SK-N-SH treated with all-trans-retinoic acid at 6 μM for 48 hours (cell line): ENCODE results near the gene DPYSL4.

Experiments
- ATAC-seq: fragments of 200-7000 bp; cut with Tn5 transposase; 3 replicates; pipeline ENCODE4 v1.9.1; 2020; ENCODE audit warnings: mild to moderate bottlenecking, moderate library complexity
- ARNTL ChIP-seq: fragments of 450-650 bp; formaldehyde crosslinking; IDR thresholded peaks from 2 replicates; pipeline ENCODE4 v1.5.0; 2020; ENCODE audit warnings: low read depth, mild to moderate bottlenecking, moderate library complexity, borderline replicate concordance
- BACH2 ChIP-seq: fragments of 250-450 bp; sonication (Bioruptor Pico); IDR thresholded peaks from 2 replicates; pipeline ENCODE4 v1.9.0; 2021; ENCODE audit warnings: mild to moderate bottlenecking, borderline replicate concordance
- CREB5 ChIP-seq: fragments of 250-450 bp; sonication (Bioruptor Pico); IDR thresholded peaks from 2 replicates; pipeline ENCODE4 v1.5.1; 2020; ENCODE audit warnings: low read depth, mild to moderate bottlenecking, moderate library complexity
- ESRRG ChIP-seq: fragments of 250-450 bp; sonication (Bioruptor Pico); IDR thresholded peaks from 2 replicates; pipeline ENCODE4 v1.6.1; 2021; ENCODE audit warnings: mild to moderate bottlenecking
- GLIS3 ChIP-seq: fragments of 250-450 bp; sonication (Bioruptor Pico); IDR thresholded peaks from 2 replicates; pipeline ENCODE4 v1.5.0; 2020; ENCODE audit warnings: mild to moderate bottlenecking, moderate library complexity
- ISL1 ChIP-seq: fragments of 250-450 bp; sonication (Bioruptor Pico); IDR thresholded peaks from 2 replicates; pipeline ENCODE4 v2.1.2; 2022; ENCODE audit warnings: mild to moderate bottlenecking, moderate library complexity
- PATZ1 ChIP-seq: fragments of 250-450 bp; sonication (Bioruptor Pico); IDR thresholded peaks from 2 replicates; pipeline ENCODE4 v1.8.0; 2020; ENCODE audit warnings: mild to moderate bottlenecking, moderate library complexity, borderline replicate concordance
- POU6F1 ChIP-seq: fragments of 250-450 bp; sonication (Bioruptor Pico); IDR thresholded peaks from 2 replicates; pipeline ENCODE4 v1.8.0; 2021; ENCODE audit warnings: low read depth, mild to moderate bottlenecking, moderate library complexity, borderline replicate concordance
- SNAI2 ChIP-seq: fragments of 250-450 bp; sonication (Bioruptor Pico); IDR thresholded peaks from 2 replicates; pipeline ENCODE4 v1.5.0; 2020; ENCODE audit warnings: mild to moderate bottlenecking, moderate library complexity
- TCF4 ChIP-seq: fragments of 250-450 bp; sonication (Bioruptor Pico); IDR thresholded peaks from 2 replicates; pipeline ENCODE4 v1.8.0; 2021; ENCODE audit warnings: mild to moderate bottlenecking, moderate library complexity, borderline replicate concordance
- TOX ChIP-seq: fragments of 250-450 bp; sonication (Bioruptor Pico); IDR thresholded peaks from 2 replicates; pipeline ENCODE4 v1.8.0; 2021; ENCODE audit warnings: mild to moderate bottlenecking, moderate library complexity, borderline replicate concordance
- TSHZ2 ChIP-seq: fragments of 250-450 bp; sonication (Bioruptor Pico); IDR thresholded peaks from 2 replicates; pipeline ENCODE4 v1.5.0; 2020; ENCODE audit warnings: mild to moderate bottlenecking, moderate library complexity
- ZC3H10 ChIP-seq: fragments of 250-450 bp; sonication (Bioruptor Pico); IDR thresholded peaks from 2 replicates; pipeline ENCODE4 v1.5.1; 2021; ENCODE audit warnings: mild to moderate bottlenecking, moderate library complexity
- ZFP3 ChIP-seq: fragments of 250-450 bp; sonication (Bioruptor Pico); IDR thresholded peaks from 2 replicates; pipeline ENCODE4 v1.5.0; 2020; ENCODE audit warnings: mild to moderate bottlenecking, moderate library complexity
- ZFP30 ChIP-seq: fragments of 450-650 bp; formaldehyde crosslinking; IDR thresholded peaks from 2 replicates; pipeline ENCODE4 v1.5.0; 2022; ENCODE audit warnings: mild to moderate bottlenecking, moderate library complexity
- ZNF565 ChIP-seq: fragments of 450-650 bp; formaldehyde crosslinking; conservative IDR thresholded peaks from 2 replicates; pipeline ENCODE4 v1.5.0; 2020; ENCODE audit warnings: low read depth, mild to moderate bottlenecking, moderate library complexity
- ZNF8 ChIP-seq: fragments of 450-650 bp; formaldehyde crosslinking; IDR thresholded peaks from 2 replicates; pipeline ENCODE4 v1.5.0; 2020; ENCODE audit warnings: mild to moderate bottlenecking, moderate library complexity

The DPYSL4 gene

GRCh38 chr10:132168571-132169030 lies 18.1 kb upstream of the DPYSL4 start (continued):
- TF ChIP-seq ZNF565 (CRISPR knock-in tag) (no peak), TSHZ2 (CRISPR knock-in tag) (no peak), CREB5 (CRISPR knock-in tag) (no peak)

GRCh38 chr10:132169031-132169765 lies 17.6 kb upstream of the DPYSL4 start:
- no peak for ATAC-seq
- no peak for TF ChIP-seq ZNF565 (CRISPR knock-in tag)
- TF ChIP-seq ZNF8, result no peak
- no peak for TF ChIP-seq TSHZ2 (CRISPR knock-in tag)
- no peak for TF ChIP-seq POU6F1 (CRISPR knock-in tag)
- TF ChIP-seq TOX (CRISPR knock-in tag), result no peak
- no peak for TF ChIP-seq GLIS3 (CRISPR knock-in tag)
- no peak for TF ChIP-seq BACH2 (CRISPR knock-in tag)
- TF ChIP-seq ZFP3 (CRISPR knock-in tag), result no peak
- TF ChIP-seq ISL1 (CRISPR knock-in tag), result no peak
- TF ChIP-seq ESRRG, result no peak
- TF ChIP-seq SNAI2 (CRISPR knock-in tag), result no peak
- no peak for TF ChIP-seq CREB5 (CRISPR knock-in tag)
- TF ChIP-seq TCF4, result no peak
- no peak for TF ChIP-seq ARNTL (CRISPR knock-in tag)
- no peak for TF ChIP-seq ZC3H10 (CRISPR knock-in tag)
- no peak for TF ChIP-seq PATZ1 (CRISPR knock-in tag)
- TF ChIP-seq ZFP30 (CRISPR knock-in tag), result no peak
